Fibroblast of lung (primary cell): ENCODE results near the gene UST. TPM values are rescaled to one million over a fixed set of nuclear protein-coding genes. Genes with fewer than 3 reads are reported as not detected.
"Not testable (repeated sequence)": the region's sequence is repeated elsewhere in the genome, so short reads cannot be mapped to it uniquely, and the experiment has no call there.

ENCODE experiments used
- DNase-seq, 2 donors: peaks; one replicate each; pipeline versions ENCODE4 v3.0.0 to v3.0.0-alpha.2; 2010; ENCODE audit warnings: low read depth in 2 of 2
- H2AFZ ChIP-seq: 2 replicates; pipeline ENCODE4 v1.5.1; 2012; ENCODE audit warnings: low read length, control low read depth, inconsistent platforms
- H3K27ac ChIP-seq: 2 replicates; pipeline ENCODE4 v1.5.1; 2011; ENCODE audit warnings: low read length, control low read depth; ENCODE audit not compliant: insufficient read depth
- H3K27me3 ChIP-seq: 2 replicates; pipeline ENCODE4 v1.5.1; 2011; ENCODE audit warnings: mild to moderate bottlenecking, low read length; ENCODE audit not compliant: control insufficient read depth, insufficient read depth
- H3K36me3 ChIP-seq: 2 replicates; pipeline ENCODE4 v1.5.1; 2011; ENCODE audit warnings: low read length; ENCODE audit not compliant: control insufficient read depth, insufficient read depth
- H3K4me1 ChIP-seq: 2 replicates; pipeline ENCODE4 v1.5.1; 2011; ENCODE audit warnings: low read length; ENCODE audit not compliant: control insufficient read depth, insufficient read depth; ENCODE audit errors: extremely low read depth
- H3K4me2 ChIP-seq: 2 replicates; pipeline ENCODE4 v1.5.1; 2011; ENCODE audit warnings: low read length, control low read depth; ENCODE audit not compliant: insufficient read depth; ENCODE audit errors: extremely low read depth
- H3K4me3 ChIP-seq, 4 experiments: fragments of 200-600 bp in 1 of 4; sonication (generic) in 1 of 4; replicated peaks in 1 of 4; 2 replicates each; pipeline ENCODE4 v1.5.1; 2011 to 2016; ENCODE audit warnings: low read length in 4 of 4, low read depth in 3 of 4, mild to moderate bottlenecking in 3 of 4, control low read depth in 2 of 4, inconsistent platforms in 1 of 4, mixed read lengths in 1 of 4; ENCODE audit not compliant: insufficient read depth in 1 of 4; ENCODE audit errors: control extremely low read depth in 1 of 4
- H3K79me2 ChIP-seq: 2 replicates; pipeline ENCODE4 v1.5.1; 2012; ENCODE audit warnings: mild to moderate bottlenecking, low read length, inconsistent platforms; ENCODE audit not compliant: control insufficient read depth, insufficient read depth
- H3K9ac ChIP-seq: 2 replicates; pipeline ENCODE4 v1.5.1; 2011; ENCODE audit warnings: mild to moderate bottlenecking, low read length, control low read depth; ENCODE audit not compliant: insufficient read depth
- H3K9me3 ChIP-seq: 2 replicates; pipeline ENCODE4 v1.5.1; 2012; ENCODE audit warnings: low read depth, low read length; ENCODE audit not compliant: control insufficient read depth, insufficient read depth
- H4K20me1 ChIP-seq: 2 replicates; pipeline ENCODE4 v1.5.1; 2011; ENCODE audit warnings: low read length; ENCODE audit not compliant: control insufficient read depth, insufficient read depth; ENCODE audit errors: extremely low read depth
- EZH2 ChIP-seq: IDR thresholded peaks from 2 replicates; pipeline ENCODE4 v1.5.1; 2012; ENCODE audit warnings: low read length, control low read depth, mild to moderate bottlenecking; ENCODE audit errors: missing control alignments
- polyA plus RNA-seq, 2 donors: library from polyadenylated mRNA; depleted of rRNA in 1 of 2; stranded (reverse) in 1 of 2; unstranded in 1 of 2; fragments of >200 nt; gene quantifications; 2 replicates each; pipeline ENCODE4 v1.2.1, GENCODE V29; 2011 to 2012; ENCODE audit warnings: missing spikeins in 1 of 2
- total RNA-seq: library from RNA; depleted of rRNA; stranded (reverse); fragments of >200 nt; gene quantifications from 2 replicates; pipeline ENCODE4 v1.2.1, GENCODE V29; 2014
- TF ChIP-seq, protein P1 (sequence below), 2 donors: IDR thresholded peaks in 1 of 2; conservative IDR thresholded peaks in 1 of 2; 1 replicate in 1 of 2; 2 replicates in 1 of 2; pipeline ENCODE4 v1.5.1; 2011 to 2012; ENCODE audit warnings: low read length in 2 of 2, control low read depth in 1 of 2, inconsistent platforms in 1 of 2, low read depth in 1 of 2, mild to moderate bottlenecking in 1 of 2

Gene UST
- total and polyA plus RNA-seq, 2 donors (not counting 1 experiment from before 2014, with no cell fraction given) = 6.8 to 19.5 TPM

DNA sequence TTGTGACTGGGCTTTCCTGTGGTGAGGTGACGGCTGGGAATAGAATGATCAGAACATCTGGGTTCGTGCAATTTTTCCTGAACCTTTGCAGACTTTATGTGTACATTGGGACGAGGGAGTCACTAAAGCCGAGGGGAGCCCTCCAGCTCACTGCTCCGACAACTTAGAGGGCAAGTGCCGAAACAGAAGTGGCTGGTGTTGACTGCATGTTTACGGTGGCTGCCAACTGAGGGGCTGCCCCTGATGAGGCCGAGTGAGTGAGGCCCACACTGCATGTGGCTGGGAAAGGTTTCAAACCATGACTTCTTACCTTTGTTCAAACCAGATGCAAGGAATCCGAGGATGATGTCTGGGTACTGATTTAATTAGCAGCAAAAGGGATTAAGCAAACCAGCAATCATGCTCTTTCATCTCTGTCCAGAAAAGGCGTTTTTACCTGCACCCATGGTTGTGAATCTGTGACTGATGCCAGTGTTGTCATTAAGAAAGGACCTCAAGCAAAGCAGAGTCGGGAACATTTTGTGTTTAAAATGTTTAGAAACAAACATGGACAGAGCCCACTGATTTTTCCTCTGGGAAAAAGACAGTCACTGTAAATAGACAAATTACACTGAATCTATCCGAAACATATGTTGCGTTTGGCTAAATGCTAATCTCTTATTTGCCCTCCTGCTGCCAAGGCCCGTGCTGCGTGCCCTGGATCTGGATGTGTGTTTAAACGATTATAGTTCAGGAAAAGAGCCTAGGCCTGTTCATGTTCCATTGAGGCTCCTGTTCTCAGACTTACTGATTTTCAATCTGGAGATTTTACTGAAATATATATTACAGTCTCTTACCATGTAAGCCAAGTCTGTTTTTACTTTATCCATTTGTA lies 105.1 kb downstream of the UST start:
- no peak for TF ChIP-seq EZH2
- TF ChIP-seq, protein P1, sequence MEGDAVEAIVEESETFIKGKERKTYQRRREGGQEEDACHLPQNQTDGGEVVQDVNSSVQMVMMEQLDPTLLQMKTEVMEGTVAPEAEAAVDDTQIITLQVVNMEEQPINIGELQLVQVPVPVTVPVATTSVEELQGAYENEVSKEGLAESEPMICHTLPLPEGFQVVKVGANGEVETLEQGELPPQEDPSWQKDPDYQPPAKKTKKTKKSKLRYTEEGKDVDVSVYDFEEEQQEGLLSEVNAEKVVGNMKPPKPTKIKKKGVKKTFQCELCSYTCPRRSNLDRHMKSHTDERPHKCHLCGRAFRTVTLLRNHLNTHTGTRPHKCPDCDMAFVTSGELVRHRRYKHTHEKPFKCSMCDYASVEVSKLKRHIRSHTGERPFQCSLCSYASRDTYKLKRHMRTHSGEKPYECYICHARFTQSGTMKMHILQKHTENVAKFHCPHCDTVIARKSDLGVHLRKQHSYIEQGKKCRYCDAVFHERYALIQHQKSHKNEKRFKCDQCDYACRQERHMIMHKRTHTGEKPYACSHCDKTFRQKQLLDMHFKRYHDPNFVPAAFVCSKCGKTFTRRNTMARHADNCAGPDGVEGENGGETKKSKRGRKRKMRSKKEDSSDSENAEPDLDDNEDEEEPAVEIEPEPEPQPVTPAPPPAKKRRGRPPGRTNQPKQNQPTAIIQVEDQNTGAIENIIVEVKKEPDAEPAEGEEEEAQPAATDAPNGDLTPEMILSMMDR (conservative IDR thresholded peaks at IDR 0.05 in 1 of 2, IDR thresholded peaks at IDR 0.05 in 1 of 2; ENCODE audit: low read depth in 1 of 2, low read length in 2 of 2) = no peak
- Histone ChIP-seq H3K27ac (no peak overlapping the region), H3K36me3 (no peaks in the 10 kb centered on the region), H3K27me3 (no peaks in the 10 kb centered on the region), H3K9ac (no peak overlapping the region), H3K9me3 (no peaks in the 10 kb centered on the region), H4K20me1 (no peaks in the 10 kb centered on the region), H3K4me2 (no peak overlapping the region), H3K79me2 (no peaks in the 10 kb centered on the region), H3K4me1 (no peaks in the 10 kb centered on the region), H2AFZ (no peak overlapping the region), H3K4me3 (no peak overlapping the region)
- no peak for DNase-seq

DNA sequence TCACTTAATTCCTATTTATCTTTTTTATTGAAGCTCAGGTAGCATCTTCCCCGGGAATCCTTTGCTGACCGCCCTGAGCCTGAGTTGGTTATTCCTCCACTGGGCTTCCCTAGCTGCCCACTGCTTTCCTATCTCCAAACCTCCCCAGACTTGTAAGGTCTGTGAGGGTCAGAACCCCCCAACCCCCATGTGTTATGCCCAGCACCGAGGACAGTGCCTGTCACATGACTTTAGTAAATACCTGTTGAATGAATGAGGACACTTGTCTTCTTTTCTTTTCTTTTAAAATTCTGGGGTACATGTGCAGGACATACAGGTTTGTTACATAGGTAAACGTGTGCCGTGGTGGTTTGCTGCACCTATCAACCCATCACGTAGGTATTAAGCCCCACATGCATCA lies 105.9 kb downstream of the UST start:
- Histone ChIP-seq H3K27me3 (no peaks in the 10 kb centered on the region), H3K27ac (no peak overlapping the region), H3K36me3 (no peaks in the 10 kb centered on the region), H3K4me1 (peaks cover 2% of the 10 kb centered on the region), H2AFZ (no peak overlapping the region), H3K9ac (no peak overlapping the region), H3K79me2 (no peaks in the 10 kb centered on the region), H4K20me1 (no peaks in the 10 kb centered on the region), H3K4me3 (no peak overlapping the region), H3K4me2 (no peak overlapping the region), H3K9me3 (no peaks in the 10 kb centered on the region)
- DNase-seq = no peak
- TF ChIP-seq EZH2 = no peak
- TF ChIP-seq, protein P1 (conservative IDR thresholded peaks at IDR 0.05 in 1 of 2, IDR thresholded peaks at IDR 0.05 in 1 of 2; ENCODE audit: low read depth in 1 of 2, low read length in 2 of 2) = no peak

DNA sequence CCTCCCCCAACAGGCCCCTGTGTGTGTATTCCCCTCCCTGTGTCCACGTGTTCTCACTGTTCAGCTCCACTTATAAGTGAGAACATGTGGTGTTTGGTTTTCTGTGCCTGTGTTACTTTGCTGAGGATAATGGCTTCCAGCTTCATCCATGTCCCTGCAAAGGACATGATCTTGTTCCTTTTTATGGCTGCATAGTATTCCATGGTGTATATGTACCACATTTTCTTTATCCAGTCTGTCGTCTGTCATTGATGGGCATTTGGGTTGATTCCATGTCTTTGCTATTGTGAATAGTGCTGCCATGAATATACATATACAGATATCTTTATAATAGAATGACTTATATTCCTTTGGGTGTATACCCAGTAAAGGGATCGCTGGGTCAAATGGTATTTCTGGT lies 106.3 kb downstream of the UST start:
- H3K36me3 ChIP-seq, H3K4me3 ChIP-seq, H3K27me3 ChIP-seq, H3K27ac ChIP-seq, H3K4me1 ChIP-seq, H3K9me3 ChIP-seq, H4K20me1 ChIP-seq, H3K4me2 ChIP-seq, H2AFZ ChIP-seq, DNase-seq, H3K79me2 ChIP-seq, H3K9ac ChIP-seq: not testable (repeated sequence)
